ENCODE results near the gene DDX56. TPM values are rescaled to one million over a fixed set of nuclear protein-coding genes. Genes with fewer than 3 reads are reported as not detected.

The DDX56 gene, protein sequence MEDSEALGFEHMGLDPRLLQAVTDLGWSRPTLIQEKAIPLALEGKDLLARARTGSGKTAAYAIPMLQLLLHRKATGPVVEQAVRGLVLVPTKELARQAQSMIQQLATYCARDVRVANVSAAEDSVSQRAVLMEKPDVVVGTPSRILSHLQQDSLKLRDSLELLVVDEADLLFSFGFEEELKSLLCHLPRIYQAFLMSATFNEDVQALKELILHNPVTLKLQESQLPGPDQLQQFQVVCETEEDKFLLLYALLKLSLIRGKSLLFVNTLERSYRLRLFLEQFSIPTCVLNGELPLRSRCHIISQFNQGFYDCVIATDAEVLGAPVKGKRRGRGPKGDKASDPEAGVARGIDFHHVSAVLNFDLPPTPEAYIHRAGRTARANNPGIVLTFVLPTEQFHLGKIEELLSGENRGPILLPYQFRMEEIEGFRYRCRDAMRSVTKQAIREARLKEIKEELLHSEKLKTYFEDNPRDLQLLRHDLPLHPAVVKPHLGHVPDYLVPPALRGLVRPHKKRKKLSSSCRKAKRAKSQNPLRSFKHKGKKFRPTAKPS
- 43.6 and 57.7 TPM in 2 replicates for total RNA-seq

DNA sequence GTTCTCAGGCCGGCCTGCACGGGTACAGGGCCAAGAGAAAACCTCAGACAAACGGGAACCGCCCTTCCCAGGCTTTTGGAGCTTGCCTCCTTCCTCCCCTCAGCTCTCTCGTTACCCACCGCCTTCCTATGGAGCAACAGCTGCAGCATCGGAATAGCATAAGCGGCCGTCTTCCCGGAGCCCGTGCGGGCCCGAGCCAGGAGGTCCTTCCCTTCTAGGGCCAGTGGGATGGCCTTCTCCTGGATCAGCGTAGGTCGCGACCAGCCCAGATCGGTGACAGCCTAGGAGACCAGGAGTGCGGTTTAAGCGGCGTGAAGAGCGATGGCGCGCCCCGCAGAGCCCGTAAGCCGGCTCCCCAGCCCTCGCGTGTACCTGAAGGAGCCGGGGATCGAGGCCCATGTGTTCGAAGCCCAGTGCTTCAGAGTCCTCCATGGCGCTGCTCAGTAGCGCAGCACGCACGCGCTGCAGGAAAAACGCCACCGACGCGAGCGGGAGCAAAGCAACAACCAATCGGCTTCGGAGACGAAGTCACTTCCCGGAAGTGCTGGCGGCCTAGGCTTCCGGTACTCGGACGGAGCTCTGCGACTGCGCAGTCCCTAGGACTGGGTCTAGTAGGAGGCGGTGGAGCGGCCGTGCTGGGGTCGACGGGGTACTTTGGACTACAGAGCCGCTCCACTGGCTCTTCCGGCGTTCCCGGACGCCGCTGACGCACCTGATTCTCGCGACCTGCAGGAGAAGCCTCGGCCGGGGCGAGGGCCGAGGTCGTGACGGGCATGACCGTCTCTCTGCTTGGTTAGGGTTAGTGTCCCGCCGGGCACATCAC is at the start of gene DDX56:
Gene DDX56 (minus strand): TSS at position 445 of the 823 bp plus-strand sequence. CDS start 13 bp downstream, at position 432.

DNA sequence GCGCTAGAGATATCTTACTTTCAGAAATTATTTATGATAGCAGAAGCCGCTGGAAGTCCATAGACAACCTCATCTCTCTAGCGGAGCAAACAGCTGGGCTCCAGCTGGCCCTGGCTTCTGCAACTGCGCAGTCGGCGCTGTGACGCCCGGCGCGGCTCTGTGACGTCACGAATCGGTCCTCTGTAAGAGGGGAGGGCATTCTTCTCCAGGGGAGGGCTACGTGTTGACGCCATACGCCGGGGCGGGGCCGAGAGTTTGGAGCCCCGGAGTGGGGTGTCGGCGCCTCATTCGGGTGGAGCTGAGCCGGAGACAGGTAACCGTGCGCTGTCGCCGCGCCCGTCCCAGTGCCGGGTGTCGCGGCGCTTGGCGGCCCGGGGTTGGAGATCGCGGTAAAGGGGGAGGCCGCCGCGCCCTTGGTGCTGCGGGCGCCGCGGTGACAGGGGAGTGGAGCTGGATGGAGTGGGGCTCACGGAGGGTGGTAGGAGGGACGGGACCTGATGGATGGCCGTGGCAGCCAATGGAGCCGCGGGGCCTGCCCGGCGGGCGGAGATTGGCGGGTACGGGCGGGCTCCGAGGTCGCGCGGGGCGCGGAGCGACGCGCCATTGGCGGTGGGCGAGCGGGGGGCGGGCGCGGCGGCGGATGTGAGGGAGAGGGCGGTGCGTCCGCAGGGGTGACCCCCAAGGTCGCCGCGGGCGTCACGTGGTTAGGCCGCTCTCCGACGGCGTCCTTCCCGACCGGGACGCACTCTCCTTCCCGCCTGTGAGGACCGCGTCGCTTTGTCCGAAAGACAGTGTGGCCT is 32.8 kb upstream of the DDX56 start, which contains the start of gene OGDH:
Gene OGDH (plus strand): TSS at position 287 of the 800 bp plus-strand sequence. CDS start 17,717 bp downstream, outside the sequence.

DNA sequence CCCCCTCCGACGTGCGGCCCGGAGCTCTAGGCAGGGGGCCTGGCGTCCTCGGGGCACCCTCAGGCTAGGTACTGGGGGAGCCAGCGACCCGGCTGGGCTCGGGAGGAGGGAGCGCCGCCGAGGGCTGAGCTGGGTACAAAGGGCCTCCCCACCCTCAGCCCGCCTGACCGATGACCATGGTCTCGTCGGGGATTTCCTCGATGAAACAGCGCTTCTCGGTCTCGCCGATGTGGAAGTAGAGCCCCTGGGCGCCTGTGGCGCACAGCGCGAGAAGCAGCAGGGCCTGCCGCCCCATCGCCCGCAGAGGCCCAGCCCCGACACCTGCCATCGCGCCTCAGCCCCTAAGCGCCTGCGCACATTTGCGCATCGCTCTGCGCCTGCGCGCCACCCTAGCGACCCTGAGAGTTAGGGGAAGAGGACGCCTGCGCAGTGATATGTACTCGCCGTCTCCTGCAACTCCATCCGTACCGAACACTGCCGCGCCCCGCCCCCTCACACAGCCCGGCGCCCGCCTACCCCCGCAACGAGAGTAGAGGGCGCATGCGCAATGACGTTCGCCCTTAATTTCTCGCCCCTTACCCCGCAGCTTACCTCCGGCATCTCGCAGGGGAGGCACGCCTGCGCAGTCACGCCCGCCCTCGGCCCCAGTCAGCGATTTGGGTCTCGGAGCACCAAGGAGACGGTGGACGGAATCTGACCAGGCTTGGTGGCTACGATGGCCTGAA is 8.3 kb upstream of the DDX56 start, which contains the start of gene TMED4:
Gene TMED4 (minus strand): TSS at position 353 of the 725 bp plus-strand sequence. CDS start 25 bp downstream, at position 328.

DNA sequence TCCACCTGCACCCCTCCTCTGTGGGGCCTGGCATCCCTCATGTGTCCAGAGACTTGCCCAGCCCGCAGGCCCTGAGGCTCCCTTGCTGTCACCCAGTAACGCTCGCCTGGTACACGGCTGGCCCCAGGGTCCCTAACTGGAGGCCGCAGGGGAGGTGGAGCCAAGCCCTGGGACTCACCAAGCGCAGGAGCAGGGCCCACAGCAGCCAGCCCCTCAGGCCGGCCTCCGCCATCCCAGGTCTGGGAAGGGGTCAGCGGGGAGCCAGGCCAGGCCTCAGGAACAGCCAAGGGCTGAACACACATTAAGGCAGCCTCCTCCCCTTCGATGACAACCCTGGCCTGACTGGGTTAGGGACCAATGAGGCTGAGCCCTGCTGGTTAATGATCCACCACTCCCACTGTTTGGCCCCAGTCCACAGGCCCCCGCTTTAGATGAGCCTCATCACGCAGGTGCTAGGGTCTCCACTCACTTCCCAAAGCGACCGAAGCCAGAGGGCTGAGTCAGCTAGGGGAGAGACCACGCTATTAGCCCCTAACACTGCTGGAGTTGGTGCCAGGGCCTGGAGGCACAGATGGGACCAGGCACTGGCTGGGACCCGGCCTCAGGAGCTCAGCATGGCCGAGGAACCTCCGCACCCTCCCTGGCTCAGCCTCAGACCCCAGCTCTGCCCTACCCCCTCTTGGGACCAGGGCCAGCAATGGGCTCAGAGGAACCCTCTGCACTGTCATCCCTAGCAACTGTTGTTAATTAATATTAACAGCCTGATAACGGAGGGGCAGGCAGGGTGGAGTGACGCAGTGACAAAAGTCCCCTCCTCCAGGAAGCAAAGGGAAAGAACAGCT is 32.5 kb downstream of the DDX56 start, which contains the start of gene NPC1L1:
Gene NPC1L1 (minus strand): TSS at position 303 of the 842 bp plus-strand sequence. CDS start 71 bp downstream, at position 232.

Other genes with a start within 250 kb of the DDX56 start
- gene CAMK2B, start 248.3 kb downstream of the DDX56 start, total RNA-seq, result 0.15 and 0.33 TPM in 2 replicates
- gene NUDCD3, start 83.2 kb downstream of the DDX56 start, total RNA-seq, result 87.0 and 95.8 TPM in 2 replicates
- gene NPC1L1, start 32.6 kb downstream of the DDX56 start, total RNA-seq, result 0.15 and 0.17 TPM in 2 replicates
- gene TMED4, start 8.3 kb upstream of the DDX56 start, total RNA-seq, result 97.9 and 120 TPM in 2 replicates
- 79.6 and 110 TPM in 2 replicates for gene OGDH, start 32.7 kb upstream of the DDX56 start, total RNA-seq
- gene ZMIZ2, start 174.9 kb upstream of the DDX56 start, total RNA-seq, result 11.2 and 13.5 TPM in 2 replicates
- gene PPIA, start 222.8 kb upstream of the DDX56 start, total RNA-seq, result 1,977 and 3,680 TPM in 2 replicates

Data from smooth muscle cell of trachea (primary cell).